HG02884 (cell line): ENCODE measurements around the gene ENHO.

ENCODE experiments used
- ATAC-seq: cut with Tn5 transposase; IDR thresholded peaks from one replicate; pipeline ENCODE4 v1.9.1; 2021; ENCODE audit warnings: mild to moderate bottlenecking, moderate library complexity; ENCODE audit not compliant: unreplicated experiment

Gene ENHO

DNA sequence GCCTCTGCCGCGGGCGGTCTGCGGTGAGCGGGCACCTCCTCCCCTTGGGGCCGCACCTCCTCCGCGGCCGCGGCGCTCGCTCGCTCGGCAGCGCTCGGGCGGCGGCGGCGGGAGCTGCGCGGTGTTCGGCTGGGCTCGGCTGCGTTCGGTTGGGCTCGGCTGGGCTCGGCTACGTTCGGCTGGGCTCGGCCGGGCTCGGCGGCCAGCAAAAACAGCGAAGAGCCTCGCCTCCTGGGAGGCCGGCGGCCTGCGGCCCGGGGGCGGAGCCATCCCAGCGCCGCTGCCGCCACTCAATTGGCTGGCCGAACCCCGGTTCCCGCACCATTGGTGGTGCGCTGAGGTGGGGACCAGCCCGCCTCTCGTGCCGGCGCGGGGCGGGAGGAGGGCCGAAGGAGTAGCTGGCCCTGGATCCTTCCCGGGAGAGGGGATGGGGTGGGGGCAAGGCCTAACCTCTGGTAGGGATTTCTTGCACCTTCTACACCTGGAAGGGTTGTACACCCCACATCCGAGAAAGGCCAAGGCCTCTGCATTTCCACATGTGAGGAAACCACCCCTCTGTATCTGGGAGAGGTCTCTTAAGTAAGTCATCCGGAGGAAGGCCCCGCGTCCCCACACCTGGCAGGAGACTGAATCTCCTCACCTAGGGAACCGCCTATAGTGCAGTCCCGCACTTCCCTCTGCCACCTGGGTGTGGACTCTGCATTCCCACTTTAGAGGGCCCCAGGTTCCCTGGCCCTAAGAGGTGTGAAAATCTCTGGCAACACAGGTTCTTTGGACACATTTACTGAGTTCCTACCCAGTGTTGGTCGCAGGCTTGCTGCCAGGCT, at the start of gene ENHO:
TSS of gene ENHO (minus strand) at position 20 of the 827 bp plus-strand sequence. CDS start 1,295 bp downstream, outside the sequence.
- ATAC-seq: peak; percentile 84

DNA sequence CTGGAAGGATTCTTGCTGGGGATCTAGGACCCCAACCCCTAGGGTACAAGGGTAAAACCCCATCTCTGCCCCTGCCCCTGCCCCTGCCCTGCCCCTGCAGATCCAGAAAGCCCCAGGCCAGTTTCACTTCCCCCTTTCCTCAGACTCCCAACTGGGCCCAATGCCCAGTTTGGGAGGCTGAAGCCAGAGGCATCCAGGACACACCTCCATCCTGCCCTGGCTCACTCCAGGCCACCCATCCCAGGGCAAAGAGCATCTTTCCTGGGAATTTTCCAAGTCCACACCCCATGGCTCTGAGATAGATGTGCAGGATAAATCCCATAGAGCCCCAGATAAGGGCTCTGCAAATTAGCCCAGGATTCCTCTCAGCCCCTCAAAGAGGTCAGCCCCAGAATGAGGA, 49.3 kb upstream of the ENHO start:
- no peak for ATAC-seq

DNA sequence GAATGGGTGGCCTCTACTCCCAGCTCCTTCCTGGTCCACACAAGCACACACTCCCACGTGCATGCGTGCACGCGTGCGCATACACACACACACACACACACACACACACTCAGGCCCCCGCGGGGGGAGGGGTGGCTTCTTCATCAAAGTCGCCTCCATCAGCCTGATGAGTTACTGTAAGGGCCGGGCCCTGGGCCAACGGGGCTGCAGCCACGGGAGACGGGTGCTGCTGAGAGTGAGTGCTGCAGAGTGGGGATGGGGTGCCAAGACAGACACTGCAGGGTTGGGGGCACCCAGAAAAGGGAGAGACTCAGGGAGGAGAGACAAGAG, 48.7 kb upstream of the ENHO start:
- no peak for ATAC-seq

DNA sequence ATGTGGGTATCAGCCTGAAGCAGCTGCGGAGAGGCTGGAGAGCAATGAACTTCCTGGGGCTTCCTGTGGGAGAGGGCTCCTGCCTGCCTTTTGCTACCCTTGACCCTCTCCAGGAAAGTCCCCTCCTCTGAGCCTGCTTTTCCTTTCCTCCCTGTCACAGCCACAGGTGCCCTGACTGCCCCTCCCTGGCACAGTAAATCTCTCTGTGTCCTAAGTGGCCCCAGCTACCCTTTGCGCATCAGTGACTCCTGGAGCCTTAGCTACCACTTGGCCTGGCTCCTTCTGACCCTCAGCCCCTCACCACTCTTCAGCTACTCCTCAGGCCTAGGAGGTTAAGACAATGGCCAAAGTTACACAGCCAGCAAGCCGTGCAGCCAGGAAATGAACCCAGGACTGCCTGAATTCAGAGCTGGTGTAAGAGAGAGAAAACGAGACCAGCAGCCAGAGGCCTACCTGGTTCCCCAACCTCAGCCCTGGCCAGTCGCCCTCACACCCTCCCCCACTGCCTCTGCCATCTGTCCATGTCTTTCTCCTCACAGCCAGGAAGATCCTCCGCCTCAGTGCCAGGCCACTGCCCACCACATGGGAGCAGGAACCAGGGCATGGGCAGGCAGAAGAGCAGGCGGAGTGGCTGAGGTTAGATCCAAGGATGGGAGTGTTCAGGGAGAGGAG, 48.2 kb upstream of the ENHO start:
- ATAC-seq: no peak

DNA sequence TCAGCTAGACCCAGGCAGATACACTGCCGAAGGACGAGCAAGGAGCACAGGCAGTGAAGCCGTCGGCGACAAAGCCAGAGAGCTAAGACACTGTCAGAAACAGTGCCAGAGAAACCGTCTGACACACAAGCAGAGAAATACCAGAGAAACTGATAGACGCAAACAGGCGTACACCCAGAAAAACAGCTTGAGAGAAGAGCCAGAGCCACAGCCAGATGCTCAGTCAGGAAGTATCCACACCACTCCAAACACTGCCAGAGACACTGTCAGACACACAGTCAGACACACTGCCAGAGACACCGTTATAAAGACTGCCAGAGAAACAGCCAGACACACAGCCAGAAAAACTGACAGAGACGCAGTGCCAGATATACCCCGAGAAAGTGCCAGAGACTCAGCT, 47.6 kb upstream of the ENHO start:
- no peak for ATAC-seq

DNA sequence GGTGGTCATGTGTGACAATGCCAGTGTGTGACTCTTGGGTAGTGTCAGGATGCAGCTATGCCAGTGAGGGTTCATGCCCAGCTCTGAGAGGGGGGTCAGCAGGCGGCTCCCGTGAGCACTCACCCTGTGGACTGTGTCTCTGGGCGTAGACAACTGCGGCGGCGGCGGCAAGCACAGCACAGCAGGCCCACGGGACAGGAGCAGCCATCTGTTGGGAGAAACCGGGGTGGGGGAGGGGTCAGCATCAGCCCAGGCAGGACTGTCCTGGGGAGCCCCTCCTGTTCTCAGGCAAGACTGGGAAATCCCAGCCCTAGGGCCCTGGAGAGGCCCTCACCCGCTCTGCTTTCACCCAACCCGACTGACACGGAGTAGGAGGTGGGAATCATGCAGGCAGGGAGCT, 46.0 kb upstream of the ENHO start:
- ATAC-seq: no peak

DNA sequence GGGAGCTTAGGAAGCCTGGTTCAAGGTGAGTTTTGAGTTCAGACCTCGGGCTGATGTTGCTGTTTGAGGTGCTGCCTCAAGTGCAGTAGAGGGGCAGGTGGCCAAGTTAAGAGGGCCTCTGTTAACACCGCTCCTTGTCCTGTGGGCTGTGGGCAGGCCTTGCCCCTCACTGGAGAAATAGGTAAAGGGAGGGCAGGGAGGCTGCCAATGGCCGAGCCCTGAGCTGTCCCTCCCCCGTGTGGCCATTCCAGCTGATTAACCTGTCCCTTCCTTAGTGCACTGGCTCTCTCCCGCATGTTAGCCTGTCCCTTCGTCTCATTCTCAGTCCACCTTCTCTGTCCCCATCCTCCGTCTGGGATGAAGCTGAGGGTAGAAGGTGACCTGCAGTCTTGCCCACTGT, 45.3 kb upstream of the ENHO start:
- ATAC-seq: no peak

DNA sequence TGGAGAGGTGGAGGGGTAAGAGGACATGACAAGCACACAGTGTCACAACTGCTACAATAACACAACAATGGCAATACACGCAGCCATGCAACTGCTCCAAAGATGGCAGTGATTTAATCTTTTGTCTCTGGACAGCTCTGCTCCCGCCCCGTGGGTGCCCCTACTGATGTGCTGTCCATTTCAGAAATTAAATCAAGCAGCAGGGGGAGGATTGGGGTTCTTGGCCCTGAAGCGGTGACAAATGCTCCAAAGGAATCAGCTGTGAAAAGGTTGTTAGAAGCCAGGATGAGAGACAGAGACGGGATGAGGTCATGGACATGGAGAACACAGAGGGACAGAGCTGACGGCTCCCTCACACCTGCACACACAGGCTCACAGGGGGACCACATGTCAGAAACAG, 44.2 kb upstream of the ENHO start:
- no peak for ATAC-seq

DNA sequence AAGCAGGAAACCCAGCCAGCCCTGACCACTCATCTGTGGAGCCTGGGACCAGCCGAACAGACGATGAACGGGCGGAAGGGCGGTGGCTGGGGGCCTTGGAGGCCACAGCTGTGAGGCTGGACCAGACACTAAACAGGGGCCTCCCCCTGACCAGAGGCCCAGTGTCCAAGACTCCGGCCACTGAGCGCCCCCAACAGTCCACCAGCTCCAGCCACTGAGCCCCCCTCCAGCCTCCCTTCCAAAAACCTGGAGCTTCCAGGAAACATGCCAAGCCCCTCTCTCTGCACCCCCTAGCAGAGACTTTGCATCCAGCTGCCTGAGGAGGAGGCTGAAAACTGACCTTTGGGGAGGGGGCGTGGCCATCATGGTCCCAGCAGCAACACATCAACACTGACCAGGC, 43.5 kb upstream of the ENHO start:
- no peak for ATAC-seq

DNA sequence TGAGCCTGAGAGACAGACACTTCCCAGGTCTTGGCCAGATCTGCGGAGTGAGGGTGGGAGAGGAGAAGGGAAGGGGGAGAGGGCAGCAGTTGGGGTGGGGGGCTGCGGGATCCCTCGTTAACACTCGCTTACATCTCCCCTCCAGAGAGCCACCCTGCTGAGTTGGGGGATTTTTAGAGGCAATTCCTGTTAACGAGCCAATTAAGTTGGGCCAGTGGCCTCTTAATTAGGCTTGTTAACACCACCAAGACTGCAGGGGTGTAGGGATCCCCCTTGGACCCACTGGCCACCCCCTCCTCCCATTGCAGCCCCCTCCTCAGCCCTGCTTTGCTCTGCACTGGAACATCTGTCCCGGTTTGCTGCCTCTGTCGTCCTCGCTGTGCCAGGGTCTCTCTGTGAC, 43.1 kb upstream of the ENHO start:
- ATAC-seq: no peak

DNA sequence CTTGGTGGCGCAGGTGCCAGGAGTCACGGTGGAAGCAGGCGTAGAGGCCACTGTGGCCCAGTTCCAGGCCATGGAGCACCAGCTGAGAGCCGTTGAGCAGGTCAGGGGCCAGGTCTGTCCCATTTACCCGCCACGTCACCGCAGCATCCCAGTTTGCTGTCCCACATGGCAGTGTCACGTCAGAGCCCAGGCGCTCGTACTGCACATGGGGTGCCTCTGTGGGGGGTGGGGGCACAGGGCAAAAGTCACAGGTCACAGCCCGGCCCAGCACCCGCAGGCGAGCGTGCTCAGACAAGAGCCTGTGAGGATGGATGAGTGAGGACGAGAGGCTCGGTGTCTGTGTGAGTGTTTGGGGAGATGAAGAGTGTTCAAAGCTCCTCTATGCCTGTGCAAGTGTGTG, 41.8 kb upstream of the ENHO start:
- no peak for ATAC-seq

DNA sequence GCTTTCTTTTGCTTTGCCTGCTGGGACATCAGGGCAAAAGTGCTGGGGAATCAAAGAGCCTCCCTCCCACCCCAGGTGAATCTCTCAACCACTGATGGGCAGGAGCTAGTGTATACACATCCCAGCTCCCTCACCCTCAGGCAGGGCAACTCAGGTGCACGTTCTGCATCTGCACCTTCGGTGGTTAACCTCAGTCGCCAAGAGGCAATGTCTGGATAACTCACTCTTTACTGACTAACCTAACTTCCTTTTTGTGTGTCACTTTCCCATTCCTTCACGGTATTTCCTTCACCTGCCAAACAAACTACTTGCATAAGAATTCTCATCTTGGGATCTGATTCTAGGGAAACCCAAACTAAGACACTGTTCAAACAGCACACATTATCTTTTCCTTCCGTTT, 40.5 kb upstream of the ENHO start:
- ATAC-seq: no peak

DNA sequence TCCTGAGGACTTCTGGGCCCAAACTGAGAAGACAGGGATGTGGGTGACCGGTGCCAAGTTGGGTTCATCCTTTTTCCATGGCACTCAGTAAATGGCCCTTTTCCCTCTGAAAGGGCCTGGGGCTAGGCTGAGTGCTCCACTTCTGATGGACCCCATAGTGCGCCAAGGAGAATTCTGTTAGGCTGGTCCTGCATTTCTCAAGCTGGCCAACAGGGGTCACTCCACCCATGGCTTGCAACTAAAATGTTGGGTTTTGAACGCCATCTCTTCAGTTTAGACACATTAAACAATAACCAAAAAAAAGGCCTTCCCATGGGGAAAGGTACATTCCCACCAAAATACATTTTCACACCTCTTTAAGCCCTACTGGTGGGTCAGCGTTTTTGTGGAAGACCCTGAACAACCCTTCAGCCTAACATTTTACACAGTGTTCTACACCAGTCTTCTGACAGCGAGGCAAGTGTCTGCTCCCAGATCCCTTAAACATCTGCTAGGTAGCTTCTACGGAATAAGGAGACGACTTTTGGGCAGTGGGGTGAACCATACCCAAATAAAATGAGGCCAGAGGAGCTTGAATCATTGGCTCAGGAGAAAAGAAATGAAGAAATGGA, 39.5 kb upstream of the ENHO start:
- no peak for ATAC-seq

DNA sequence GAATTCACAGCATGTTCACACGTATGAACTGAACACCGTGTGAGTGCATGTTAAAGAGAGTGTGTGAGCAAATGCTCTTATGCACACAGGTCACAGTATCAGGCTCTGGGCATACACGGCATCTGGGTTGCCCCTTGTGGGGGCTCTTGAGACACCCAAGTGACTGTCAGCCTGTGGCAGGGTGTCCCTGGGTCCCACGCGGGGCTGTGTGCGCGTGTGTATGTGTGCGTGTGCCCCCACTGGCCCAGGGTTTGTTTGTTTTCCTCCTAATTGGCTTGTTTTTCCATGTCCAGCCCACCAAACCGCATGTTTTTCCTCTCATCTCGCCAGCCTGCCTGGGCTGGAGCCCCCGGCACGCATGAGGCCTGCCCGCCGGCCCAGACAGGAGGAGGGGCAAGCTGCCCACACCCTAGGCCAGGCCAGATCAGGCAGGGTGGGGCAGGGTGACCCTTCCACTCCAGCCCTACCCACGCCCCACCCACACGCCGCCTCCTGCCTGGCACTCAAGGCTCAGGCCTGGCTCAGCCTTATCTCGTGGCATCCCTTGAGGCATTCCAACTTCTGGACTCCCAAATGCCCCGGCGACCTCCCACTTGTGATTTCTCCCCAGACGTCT, 37.9 kb upstream of the ENHO start:
- no peak for ATAC-seq

DNA sequence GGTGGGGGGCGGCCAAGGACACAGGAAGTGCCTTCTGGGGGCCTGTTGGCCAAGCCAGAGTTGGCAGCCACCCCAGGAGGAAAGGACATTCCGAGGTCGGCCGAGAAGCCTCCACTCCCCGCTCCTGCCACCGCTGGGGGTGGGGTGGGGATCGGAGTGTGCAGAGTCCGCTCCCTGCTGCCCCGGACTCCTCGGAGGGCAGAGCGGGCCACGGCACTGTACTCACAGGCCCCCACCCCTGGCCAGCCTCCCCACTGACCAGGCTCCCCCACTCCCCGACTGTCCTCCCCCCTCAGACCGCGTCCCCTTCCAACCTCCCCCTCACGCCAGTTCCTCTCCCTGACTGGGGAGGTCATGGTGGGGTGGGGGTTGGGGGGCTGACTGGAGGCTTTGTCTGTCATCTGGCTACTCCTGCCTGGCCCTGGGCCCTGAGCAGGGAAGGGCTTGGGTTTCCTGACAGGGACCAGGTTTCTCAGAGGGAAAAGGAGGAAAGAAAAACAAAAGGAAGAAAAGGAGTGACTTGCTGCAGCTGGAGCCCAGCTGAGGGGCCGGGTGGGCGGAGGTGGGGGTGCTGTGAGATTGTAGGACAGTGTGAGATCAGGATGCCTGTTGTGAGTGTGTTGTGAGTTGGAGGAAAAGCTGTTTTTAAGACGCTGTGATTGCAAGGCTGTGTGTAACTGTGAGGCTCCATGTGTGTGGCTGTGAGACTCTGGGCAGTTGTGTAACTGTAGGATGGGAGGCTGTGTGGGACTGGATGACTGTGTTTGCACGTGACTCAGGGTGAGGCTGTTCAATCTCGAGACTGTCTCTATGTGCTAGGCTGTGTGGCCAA, 37.0 kb upstream of the ENHO start:
- ATAC-seq: no peak

DNA sequence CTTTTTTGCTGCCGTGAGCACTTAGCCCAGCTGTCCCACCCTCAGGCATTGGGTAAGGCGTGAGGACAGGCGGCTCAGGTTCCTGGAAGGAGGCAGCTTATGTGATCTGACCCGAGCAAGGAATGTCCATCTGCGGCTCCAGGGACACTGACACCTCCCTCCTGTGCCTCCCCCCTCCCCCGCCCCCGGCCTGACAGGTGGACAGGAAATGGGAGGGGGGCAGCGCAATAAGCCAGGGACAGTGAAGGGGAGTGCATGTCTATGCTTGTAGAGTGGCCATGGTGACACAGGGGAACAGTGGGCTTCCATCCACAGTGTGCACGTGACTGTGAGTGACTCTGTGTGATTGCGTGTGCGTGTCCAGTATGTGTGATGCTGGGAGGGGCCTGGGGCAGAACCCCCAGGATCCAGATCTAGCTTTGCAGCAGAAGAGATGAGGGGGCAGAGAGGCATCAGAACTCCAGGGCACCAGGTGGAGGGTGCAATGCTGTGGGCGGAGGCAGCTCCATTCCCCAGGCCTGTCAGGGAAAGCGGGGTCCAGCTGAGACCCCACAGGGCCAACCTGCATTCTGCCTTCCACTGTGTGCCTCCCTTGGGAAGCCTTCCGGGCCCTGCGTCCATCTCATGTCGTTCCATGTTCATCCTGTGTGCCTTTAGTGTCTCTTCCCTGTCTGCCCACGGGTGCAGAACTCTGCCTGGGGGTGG, 36.3 kb upstream of the ENHO start:
- no peak for ATAC-seq

DNA sequence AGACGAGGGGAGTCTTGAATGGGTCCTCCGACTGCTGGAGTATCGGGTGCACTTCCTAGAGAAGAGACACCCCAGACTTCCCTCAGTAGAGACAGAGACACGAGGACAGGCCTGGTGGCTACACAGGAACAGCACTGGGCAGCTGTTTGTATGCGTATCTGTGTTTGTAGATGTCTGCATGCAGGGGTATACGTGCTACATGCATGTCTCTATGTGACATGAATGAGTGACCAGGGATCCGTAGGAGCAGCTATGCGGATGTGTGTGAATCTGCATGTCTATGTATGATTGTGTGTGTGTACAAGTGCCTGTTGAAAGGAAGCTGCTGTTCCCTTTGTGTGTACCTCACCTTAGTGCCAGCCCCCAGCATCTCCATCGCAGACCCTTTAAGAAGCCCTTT, 35.6 kb upstream of the ENHO start:
- no peak for ATAC-seq

DNA sequence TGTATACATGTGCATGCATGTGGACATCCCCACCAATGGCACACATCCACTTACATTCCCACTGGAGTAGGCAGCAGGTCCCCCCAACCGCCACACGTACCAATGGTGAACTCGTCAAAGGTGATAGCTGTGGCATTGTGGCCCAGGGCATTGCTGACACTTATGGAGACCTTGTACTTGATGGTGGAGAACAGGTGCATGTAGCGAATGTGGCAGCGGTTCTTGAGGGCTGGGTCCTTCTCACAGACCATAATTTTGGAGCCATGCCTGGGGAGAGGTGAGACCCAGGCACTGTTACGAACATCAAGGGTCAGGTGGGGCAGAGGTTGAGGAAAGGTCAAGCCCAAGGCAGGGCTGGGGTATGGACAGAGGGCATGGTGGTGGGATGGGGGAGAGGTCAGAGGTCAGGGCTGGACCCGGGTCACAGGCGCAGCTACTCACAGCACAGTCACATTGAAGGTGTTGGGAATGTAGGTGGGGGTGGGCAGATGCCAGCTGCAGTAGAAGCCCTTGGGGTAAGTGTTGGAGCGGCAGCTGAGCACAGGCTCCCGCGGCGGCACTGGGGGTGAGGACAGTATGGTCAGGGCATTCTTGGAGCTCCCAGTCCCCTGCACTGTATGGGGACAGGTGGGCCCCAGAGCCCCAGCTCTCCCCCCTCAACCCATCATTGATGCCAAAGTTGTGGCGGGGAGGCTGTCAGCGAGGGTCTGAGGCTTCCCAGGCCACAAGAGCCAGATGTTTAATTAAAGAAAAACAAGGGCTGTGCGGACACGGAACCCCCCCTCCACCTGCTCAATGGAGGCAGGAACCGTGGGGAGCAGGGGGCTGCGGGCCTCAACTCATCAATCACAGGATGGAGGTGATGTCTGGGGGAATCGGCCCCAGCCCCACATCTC, 34.9 kb upstream of the ENHO start:
- no peak for ATAC-seq

DNA sequence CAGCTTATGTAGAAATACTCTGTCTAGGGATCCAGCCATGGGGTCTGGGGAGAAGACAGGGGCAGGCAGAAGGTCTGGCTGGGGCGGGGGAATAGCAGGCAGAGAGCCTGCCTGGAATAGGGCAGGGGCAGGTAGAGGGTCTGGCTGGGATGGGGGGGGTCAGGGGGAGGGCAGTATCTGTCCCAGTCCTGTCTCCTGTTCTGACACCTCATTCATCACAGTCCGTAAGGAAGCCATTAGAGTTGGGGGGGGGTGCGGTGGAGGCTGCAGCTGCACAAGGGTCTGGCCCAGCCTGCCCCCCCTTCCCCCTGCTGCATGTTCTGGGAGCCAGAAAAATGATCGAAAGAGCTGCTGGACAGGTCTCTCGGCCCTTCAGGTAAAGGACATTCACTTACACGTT, 34.2 kb upstream of the ENHO start:
- ATAC-seq: no peak
